Measurements from ENCODE around the gene GDPGP1. TPM values are rescaled to one million over a fixed set of nuclear protein-coding genes. Genes with fewer than 3 reads are reported as not detected.

The GDPGP1 gene
- total and polyA plus RNA-seq, 2 donors (not counting 1 experiment from before 2014, with no cell fraction given) = 9.3 to 10.4 TPM

GRCh38 chr15:90203473-90203872 is 30.5 kb upstream of the GDPGP1 start:
- no peak for DNase-seq
- Mint-ChIP-seq H3K9me3 (ENCODE audit: insufficient read depth) (no peaks in the 10 kb centered on the region), H3K4me3 (peak overlapping the region; percentile 93), H3K27me3 (no peaks in the 10 kb centered on the region), H3K4me1 (peaks cover 81% of the 10 kb centered on the region), H3K27ac (peak overlapping the region; percentile 83)
- intact Hi-C loops (cut with micrococcal nuclease) = no loop called here
- Histone ChIP-seq H3K9me3 (ENCODE audit: control extremely low read depth in 1 of 3, control insufficient read depth in 2 of 3, insufficient read depth in 1 of 3, low read length in 2 of 3) (no peaks in the 10 kb centered on the region), H3K4me1 (ENCODE audit: control insufficient read depth in 2 of 2, insufficient read depth in 2 of 2, low read length in 2 of 2) (peaks cover 77 to 90% of the 10 kb centered on the region in 2 donors), H2AFZ (ENCODE audit: insufficient read depth, low read depth, low read length, poor library complexity, severe bottlenecking) (no peak overlapping the region), H3K36me3 (replicated peaks in 1 of 2; ENCODE audit: control extremely low read depth in 1 of 2, control insufficient read depth in 1 of 2, extremely low read depth in 1 of 2, insufficient read depth in 2 of 2, low read length in 1 of 2) (peaks cover 2 to 56% of the 10 kb centered on the region in 2 experiments), H3K4me3 (ENCODE audit: control extremely low read depth in 1 of 5, extremely low read depth in 1 of 5, insufficient read depth in 1 of 5, low read depth in 2 of 5, low read length in 4 of 5) (peak overlapping the region in 4 of 5 experiments; percentile 82 to 94 (median 86)), H3K4me2 (replicated peaks; ENCODE audit: low read depth, low read length, poor library complexity, severe bottlenecking) (peak overlapping the region; percentile 93), H3K9ac (ENCODE audit: low read length) (peak overlapping the region; percentile 85), H3K79me2 (ENCODE audit: control insufficient read depth, insufficient read depth, low read length) (peaks cover 100% of the 10 kb centered on the region), H4K20me1 (ENCODE audit: control insufficient read depth, insufficient read depth, low read length, poor library complexity, severe bottlenecking) (peaks cover 73% of the 10 kb centered on the region), H3K27ac (ENCODE audit: low read length in 2 of 2) (peak overlapping the region in 1 of 2 donors; percentile 72), H3K27me3 (replicated peaks in 1 of 4; ENCODE audit: control extremely low read depth in 1 of 4, control insufficient read depth in 3 of 4, insufficient read depth in 4 of 4, low read length in 3 of 4) (no peaks in the 10 kb centered on the region)
- POLR2A ChIA-PET = interaction anchor here (1.6 to 10.5 kb wide), 4 partner anchors 12 to 40 kb away, joined by 3 to 150 read pairs (median 40); no protein-coding TSS in a partner anchor
- ATAC-seq (ENCODE audit: low read depth) = no peak
- CTCF ChIA-PET = interaction anchor here (0.8 to 9.6 kb wide), 8 partner anchors 12 to 92 kb away, joined by 3 to 169 read pairs (median 5); partner anchors contain the start of genes CIB1 and GDPGP1
- TF ChIP-seq EZH2 (IDR thresholded peaks at IDR 0.05; ENCODE audit: borderline replicate concordance, insufficient read depth, low read depth, low read length, poor library complexity, severe bottlenecking) = no peak
- TF ChIP-seq, protein P1, sequence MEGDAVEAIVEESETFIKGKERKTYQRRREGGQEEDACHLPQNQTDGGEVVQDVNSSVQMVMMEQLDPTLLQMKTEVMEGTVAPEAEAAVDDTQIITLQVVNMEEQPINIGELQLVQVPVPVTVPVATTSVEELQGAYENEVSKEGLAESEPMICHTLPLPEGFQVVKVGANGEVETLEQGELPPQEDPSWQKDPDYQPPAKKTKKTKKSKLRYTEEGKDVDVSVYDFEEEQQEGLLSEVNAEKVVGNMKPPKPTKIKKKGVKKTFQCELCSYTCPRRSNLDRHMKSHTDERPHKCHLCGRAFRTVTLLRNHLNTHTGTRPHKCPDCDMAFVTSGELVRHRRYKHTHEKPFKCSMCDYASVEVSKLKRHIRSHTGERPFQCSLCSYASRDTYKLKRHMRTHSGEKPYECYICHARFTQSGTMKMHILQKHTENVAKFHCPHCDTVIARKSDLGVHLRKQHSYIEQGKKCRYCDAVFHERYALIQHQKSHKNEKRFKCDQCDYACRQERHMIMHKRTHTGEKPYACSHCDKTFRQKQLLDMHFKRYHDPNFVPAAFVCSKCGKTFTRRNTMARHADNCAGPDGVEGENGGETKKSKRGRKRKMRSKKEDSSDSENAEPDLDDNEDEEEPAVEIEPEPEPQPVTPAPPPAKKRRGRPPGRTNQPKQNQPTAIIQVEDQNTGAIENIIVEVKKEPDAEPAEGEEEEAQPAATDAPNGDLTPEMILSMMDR (IDR thresholded peaks at IDR 0.05) = no peak
- 97% methylated on average over 7 of the region's 7 CpGs for WGBS (ENCODE audit: insufficient coverage)

DNA sequence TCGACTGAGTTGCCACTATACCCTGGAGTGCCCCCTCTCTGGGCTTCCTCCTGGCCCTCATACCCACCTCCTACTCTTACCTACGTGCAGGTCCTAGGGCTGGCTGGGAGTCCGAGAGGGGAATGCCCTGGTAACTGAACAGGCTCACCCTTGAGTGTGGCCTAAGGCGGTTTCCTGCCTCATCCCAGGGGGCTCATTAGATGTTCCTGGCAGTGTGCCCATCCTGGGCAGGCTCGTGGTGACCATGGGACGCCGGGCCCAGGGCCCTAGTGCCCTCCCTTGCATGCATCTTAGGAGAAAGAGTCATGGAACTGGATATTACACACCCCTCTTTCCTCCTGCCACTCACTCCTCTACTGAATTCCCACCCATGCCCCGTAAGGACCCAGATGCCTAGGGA is 30.1 kb upstream of the GDPGP1 start:
- H3K4me1 Mint-ChIP-seq = peaks cover 81% of the 10 kb centered on the region
- Histone ChIP-seq H3K4me3 (ENCODE audit: control extremely low read depth in 1 of 5, extremely low read depth in 1 of 5, insufficient read depth in 1 of 5, low read depth in 2 of 5, low read length in 4 of 5) (peak overlapping the region in 4 of 5 experiments; percentile 82 to 94 (median 86)), H3K27ac (ENCODE audit: low read length in 2 of 2) (peak overlapping the region in 1 of 2 donors; percentile 72), H3K36me3 (replicated peaks in 1 of 2; ENCODE audit: control extremely low read depth in 1 of 2, control insufficient read depth in 1 of 2, extremely low read depth in 1 of 2, insufficient read depth in 2 of 2, low read length in 1 of 2) (peaks cover 2 to 60% of the 10 kb centered on the region in 2 experiments), H3K9ac (ENCODE audit: low read length) (peak overlapping the region; percentile 85), H4K20me1 (ENCODE audit: control insufficient read depth, insufficient read depth, low read length, poor library complexity, severe bottlenecking) (peaks cover 78% of the 10 kb centered on the region), H3K27me3 (replicated peaks in 1 of 4; ENCODE audit: control extremely low read depth in 1 of 4, control insufficient read depth in 3 of 4, insufficient read depth in 4 of 4, low read length in 3 of 4) (no peaks in the 10 kb centered on the region), H3K4me2 (replicated peaks; ENCODE audit: low read depth, low read length, poor library complexity, severe bottlenecking) (peak overlapping the region; percentile 93), H2AFZ (ENCODE audit: insufficient read depth, low read depth, low read length, poor library complexity, severe bottlenecking) (no peak overlapping the region), H3K4me1 (ENCODE audit: control insufficient read depth in 2 of 2, insufficient read depth in 2 of 2, low read length in 2 of 2) (peaks cover 77 to 90% of the 10 kb centered on the region in 2 donors), H3K9me3 (ENCODE audit: control extremely low read depth in 1 of 3, control insufficient read depth in 2 of 3, insufficient read depth in 1 of 3, low read length in 2 of 3) (no peaks in the 10 kb centered on the region), H3K79me2 (ENCODE audit: control insufficient read depth, insufficient read depth, low read length) (peaks cover 100% of the 10 kb centered on the region)
- H3K9me3 Mint-ChIP-seq (ENCODE audit: insufficient read depth) = no peaks in the 10 kb centered on the region
- ATAC-seq (ENCODE audit: low read depth) = no peak
- CTCF ChIA-PET = interaction anchor here (0.8 to 9.6 kb wide), 6 partner anchors 12 to 92 kb away, joined by 3 to 169 read pairs (median 6); partner anchors contain the start of genes CIB1 and GDPGP1
- POLR2A ChIA-PET = interaction anchor here (1.6 to 10.5 kb wide), 4 partner anchors 12 to 40 kb away, joined by 3 to 150 read pairs (median 40); no protein-coding TSS in a partner anchor
- H3K4me3 Mint-ChIP-seq = peak overlapping the region; percentile 93
- no peak for TF ChIP-seq EZH2 (IDR thresholded peaks at IDR 0.05; ENCODE audit: borderline replicate concordance, insufficient read depth, low read depth, low read length, poor library complexity, severe bottlenecking)
- TF ChIP-seq, protein P1 (IDR thresholded peaks at IDR 0.05) = no peak
- intact Hi-C loops (cut with micrococcal nuclease) = no loop called here
- H3K27ac Mint-ChIP-seq = peak overlapping the region; percentile 60
- no peaks in the 10 kb centered on the region for H3K27me3 Mint-ChIP-seq
- 68% methylated on average over 5 of the region's 8 CpGs for WGBS (ENCODE audit: insufficient coverage)
- no peak for DNase-seq
